Measurements from ENCODE around the gene CACNA2D1. TPM values are rescaled to one million over a fixed set of nuclear protein-coding genes. Genes with fewer than 3 reads are reported as not detected.

CACNA2D1 gene
- total RNA-seq, 1 experiment from 2014 or later, result 36.2 TPM

DNA sequence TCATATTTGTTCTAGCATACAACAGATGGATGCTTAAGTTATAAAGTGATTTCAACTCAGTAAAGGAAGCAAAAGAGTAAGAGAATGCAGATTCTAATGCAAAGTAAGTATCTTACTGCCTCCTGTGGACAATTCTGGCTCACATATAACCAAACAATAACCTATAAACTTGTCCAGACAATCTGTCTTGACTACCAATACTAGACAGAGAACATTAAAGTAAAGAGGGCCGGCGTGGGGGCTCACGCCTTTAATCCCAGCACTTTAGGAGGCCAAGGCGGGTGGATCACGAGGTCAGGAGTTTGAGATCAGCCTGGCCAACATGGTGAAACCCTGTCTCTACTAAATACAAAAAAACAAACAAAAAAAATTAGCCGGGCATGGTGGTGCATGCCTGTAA, 329.3 kb downstream of the CACNA2D1 start:
- Histone ChIP-seq H2BK120ac (ENCODE audit: low read depth, low read length, poor library complexity, severe bottlenecking) (no peak overlapping the region), H3K9ac (ENCODE audit: extremely low read depth, insufficient read length, low read length) (no peak overlapping the region), H3K23me2 (ENCODE audit: insufficient read length, low read depth, low read length, poor library complexity, severe bottlenecking) (no peaks in the 10 kb centered on the region), H3K27ac (ENCODE audit: insufficient read length, low read depth, low read length) (no peak overlapping the region), H3K9me3 (ENCODE audit: control insufficient read depth, low read depth, low read length) (no peaks in the 10 kb centered on the region), H3K27me3 (ENCODE audit: insufficient read depth, low read length) (no peaks in the 10 kb centered on the region), H4K91ac (ENCODE audit: insufficient read length, low read depth, low read length) (no peak overlapping the region), H3K4me2 (ENCODE audit: insufficient read depth, insufficient read length, low read length) (no peak overlapping the region), H4K8ac (replicated peaks; ENCODE audit: insufficient read length, low read depth, low read length) (no peak overlapping the region), H3K79me1 (ENCODE audit: insufficient read depth, low read depth, low read length, poor library complexity, severe bottlenecking) (no peaks in the 10 kb centered on the region), H3K79me2 (ENCODE audit: insufficient read depth, low read length) (no peaks in the 10 kb centered on the region), H4K20me1 (ENCODE audit: control insufficient read depth, insufficient read depth, insufficient read length) (no peaks in the 10 kb centered on the region), H3K23ac (ENCODE audit: insufficient read length, low read depth, low read length) (no peak overlapping the region), H2BK12ac (ENCODE audit: insufficient read length, low read depth, low read length) (no peak overlapping the region), H3K14ac (ENCODE audit: insufficient read depth, low read length) (no peak overlapping the region), H3K4me1 (ENCODE audit: insufficient read depth, low read length) (no peaks in the 10 kb centered on the region; the same call in 1 of the 2 replicates), H3K4ac (ENCODE audit: low read depth, low read length) (no peak overlapping the region), H2AK5ac (ENCODE audit: insufficient read length, low read length) (no peak overlapping the region), H2AFZ (ENCODE audit: low read length) (no peak overlapping the region), H2BK20ac (ENCODE audit: low read depth, low read length, poor library complexity, severe bottlenecking) (no peak overlapping the region), H2BK5ac (ENCODE audit: insufficient read length, low read length) (no peak overlapping the region), H4K5ac (ENCODE audit: insufficient read length, low read depth, low read length) (no peak overlapping the region), H3K18ac (ENCODE audit: insufficient read length, low read depth, low read length) (no peak overlapping the region), H3K56ac (ENCODE audit: insufficient read length, low read depth, low read length) (no peak overlapping the region), H3T11ph (ENCODE audit: low read length) (no peak overlapping the region), H2BK15ac (ENCODE audit: low read depth, low read length) (no peak overlapping the region)
- Mint-ChIP-seq H3K9me3 (no peaks in the 10 kb centered on the region), H3K4me3 (no peak overlapping the region), H3K27me3 (ENCODE audit: low read depth) (no peaks in the 10 kb centered on the region), H3K4me1 (peaks cover 6 to 13% of the 10 kb centered on the region in 2 experiments), H3K27ac (no peak overlapping the region), H3K36me3 (ENCODE audit: insufficient read depth in 1 of 3, low read depth in 3 of 3) (no peaks in the 10 kb centered on the region)
- DNase-seq, result no peak
- TF ChIP-seq, protein P1, sequence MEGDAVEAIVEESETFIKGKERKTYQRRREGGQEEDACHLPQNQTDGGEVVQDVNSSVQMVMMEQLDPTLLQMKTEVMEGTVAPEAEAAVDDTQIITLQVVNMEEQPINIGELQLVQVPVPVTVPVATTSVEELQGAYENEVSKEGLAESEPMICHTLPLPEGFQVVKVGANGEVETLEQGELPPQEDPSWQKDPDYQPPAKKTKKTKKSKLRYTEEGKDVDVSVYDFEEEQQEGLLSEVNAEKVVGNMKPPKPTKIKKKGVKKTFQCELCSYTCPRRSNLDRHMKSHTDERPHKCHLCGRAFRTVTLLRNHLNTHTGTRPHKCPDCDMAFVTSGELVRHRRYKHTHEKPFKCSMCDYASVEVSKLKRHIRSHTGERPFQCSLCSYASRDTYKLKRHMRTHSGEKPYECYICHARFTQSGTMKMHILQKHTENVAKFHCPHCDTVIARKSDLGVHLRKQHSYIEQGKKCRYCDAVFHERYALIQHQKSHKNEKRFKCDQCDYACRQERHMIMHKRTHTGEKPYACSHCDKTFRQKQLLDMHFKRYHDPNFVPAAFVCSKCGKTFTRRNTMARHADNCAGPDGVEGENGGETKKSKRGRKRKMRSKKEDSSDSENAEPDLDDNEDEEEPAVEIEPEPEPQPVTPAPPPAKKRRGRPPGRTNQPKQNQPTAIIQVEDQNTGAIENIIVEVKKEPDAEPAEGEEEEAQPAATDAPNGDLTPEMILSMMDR (conservative IDR thresholded peaks at IDR 0.05), result no peak
- no CpG with 5 or more reads among the region's 6 CpGs for WGBS (ENCODE audit: extremely low coverage, insufficient read length, low lambda C conversion rate)
